ENCODE results near the gene IMPA2.
A peak's percentile ranks its signal among the peaks of the same experiment; 100 is the strongest.

IMPA2 gene

DNA sequence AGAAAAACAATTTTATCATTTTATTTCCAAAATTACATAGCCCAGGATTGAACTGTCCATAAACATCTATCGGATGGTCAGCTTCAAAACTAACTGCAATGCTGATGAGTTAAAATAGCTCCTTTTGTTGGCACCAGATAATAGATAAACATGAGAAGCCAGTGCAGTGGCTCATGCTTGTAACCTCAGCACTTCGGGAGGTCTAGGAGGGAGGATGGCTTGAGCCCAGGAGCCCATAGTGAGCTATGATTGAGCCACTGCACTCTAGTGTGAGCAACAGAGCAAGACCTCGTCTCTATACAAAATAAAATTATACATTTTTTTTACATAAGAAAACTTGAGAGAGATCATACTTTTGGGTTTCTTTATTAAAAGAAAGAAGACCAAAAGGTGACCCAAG lies 34.6 kb upstream of the IMPA2 start:
- H3K4me3 ChIP-seq (ENCODE audit: low read depth, low read length): no peak overlapping the region
- peak; percentile 79 for DNase-seq (ENCODE audit: low read depth)
- TF ChIP-seq, protein P1, sequence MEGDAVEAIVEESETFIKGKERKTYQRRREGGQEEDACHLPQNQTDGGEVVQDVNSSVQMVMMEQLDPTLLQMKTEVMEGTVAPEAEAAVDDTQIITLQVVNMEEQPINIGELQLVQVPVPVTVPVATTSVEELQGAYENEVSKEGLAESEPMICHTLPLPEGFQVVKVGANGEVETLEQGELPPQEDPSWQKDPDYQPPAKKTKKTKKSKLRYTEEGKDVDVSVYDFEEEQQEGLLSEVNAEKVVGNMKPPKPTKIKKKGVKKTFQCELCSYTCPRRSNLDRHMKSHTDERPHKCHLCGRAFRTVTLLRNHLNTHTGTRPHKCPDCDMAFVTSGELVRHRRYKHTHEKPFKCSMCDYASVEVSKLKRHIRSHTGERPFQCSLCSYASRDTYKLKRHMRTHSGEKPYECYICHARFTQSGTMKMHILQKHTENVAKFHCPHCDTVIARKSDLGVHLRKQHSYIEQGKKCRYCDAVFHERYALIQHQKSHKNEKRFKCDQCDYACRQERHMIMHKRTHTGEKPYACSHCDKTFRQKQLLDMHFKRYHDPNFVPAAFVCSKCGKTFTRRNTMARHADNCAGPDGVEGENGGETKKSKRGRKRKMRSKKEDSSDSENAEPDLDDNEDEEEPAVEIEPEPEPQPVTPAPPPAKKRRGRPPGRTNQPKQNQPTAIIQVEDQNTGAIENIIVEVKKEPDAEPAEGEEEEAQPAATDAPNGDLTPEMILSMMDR (conservative IDR thresholded peaks at IDR 0.05; ENCODE audit: low read depth, low read length): no peak

DNA sequence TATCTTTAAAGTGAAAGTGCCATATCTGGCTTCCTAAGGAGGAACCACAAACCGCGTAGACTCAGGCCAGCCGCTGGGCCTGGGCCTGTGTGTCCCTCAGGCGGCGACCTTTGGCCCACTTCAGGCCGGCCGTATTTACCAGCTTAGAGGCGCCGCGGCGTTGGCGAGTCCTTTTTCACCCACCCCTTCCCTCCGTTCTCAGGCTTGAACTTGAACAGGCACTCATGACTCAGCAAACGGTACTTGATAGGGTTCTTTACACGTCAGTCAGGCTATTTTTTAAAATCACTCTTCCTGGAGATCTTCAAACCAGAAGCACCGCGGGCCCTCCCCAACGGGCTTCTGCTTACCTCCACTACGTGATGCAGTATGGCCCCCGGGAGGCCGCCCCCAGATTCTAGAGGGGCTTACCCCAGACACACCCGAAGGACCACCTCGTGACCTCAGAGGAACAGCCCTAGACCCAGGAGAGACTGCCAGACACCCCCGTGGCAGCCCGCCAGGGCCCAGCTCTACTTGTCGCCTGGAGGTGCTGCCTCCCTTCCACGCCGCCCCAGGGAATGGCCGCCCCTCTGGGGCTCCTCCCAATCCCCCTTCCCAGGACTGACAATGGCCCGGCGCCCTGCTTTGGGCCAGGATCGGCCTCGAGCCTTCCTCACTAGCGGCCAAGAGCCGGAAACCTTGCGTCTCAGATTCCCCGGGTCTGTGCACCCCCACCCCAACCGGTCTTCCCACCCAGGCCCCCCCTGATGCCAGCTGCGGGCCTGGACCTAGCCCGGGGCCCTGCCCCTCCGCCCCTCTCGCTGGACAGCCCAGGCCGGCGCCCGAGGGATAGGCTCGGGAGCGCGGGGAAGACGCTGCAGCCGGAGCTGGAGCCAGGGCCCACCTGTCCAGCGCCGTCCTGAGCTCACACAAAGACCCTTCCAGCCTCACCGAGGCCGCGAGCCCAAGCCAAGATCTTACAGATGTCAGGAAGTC lies 33.8 kb upstream of the IMPA2 start:
- DNase-seq (ENCODE audit: low read depth): peak; percentile 98
- TF ChIP-seq, protein P1 (conservative IDR thresholded peaks at IDR 0.05; ENCODE audit: low read depth, low read length): no peak
- H3K4me3 ChIP-seq (ENCODE audit: low read depth, low read length): peak overlapping the region; percentile 41

DNA sequence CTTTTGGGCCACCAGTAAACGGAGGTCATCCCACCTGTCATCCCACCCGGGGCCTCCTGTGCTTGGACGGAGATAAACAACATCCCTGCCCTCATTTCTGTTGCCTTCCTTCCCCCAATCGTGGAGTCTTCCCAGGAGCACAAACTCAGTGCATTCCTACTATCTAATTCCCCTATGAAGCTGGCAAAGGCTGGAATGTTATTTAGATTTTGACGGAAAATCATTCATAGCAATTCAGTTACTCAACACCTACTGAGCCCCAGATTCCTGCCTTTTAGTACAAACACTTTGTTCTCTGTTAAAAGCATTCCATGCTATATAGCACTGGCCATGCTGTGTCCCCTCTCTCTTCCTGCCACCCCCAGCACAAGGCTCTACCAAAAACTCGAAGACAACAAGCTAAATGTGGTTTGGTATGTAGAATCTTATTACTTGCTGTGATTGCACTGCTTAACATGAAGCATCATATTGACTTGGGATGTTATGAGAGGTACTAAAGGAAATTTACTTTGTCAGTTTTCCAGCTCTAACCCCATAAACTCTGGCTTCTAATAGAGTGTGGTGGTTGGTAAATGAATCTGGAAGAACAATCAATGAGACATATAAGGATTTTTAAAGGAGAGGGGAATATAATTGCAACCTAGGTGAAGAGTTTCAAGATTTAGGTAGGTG lies 32.3 kb upstream of the IMPA2 start:
- TF ChIP-seq, protein P1 (conservative IDR thresholded peaks at IDR 0.05; ENCODE audit: low read depth, low read length): no peak
- no peak overlapping the region for H3K4me3 ChIP-seq (ENCODE audit: low read depth, low read length)
- DNase-seq (ENCODE audit: low read depth): peak; percentile 47

DNA sequence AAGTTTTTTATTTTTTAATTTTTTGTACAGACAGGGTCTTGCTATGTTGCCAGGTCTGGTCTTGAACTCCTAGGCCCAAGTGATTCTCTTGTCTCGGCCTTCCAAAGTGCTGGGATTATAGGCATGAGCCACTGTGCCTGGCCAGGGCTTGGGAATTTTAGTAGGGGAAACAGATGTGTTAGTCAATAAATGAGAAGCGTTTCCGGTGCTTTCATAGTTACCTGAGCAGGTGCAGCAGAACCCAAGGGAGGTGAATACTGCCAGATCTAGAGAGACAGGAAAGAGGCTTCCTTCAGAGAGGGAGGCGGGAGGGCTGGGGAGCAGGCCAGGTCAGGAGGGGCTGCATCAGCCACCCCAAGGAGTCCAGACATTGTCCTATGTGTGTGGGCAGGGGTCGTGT lies 30.5 kb upstream of the IMPA2 start:
- DNase-seq (ENCODE audit: low read depth): no peak
- TF ChIP-seq, protein P1 (conservative IDR thresholded peaks at IDR 0.05; ENCODE audit: low read depth, low read length): no peak
- no peak overlapping the region for H3K4me3 ChIP-seq (ENCODE audit: low read depth, low read length)

DNA sequence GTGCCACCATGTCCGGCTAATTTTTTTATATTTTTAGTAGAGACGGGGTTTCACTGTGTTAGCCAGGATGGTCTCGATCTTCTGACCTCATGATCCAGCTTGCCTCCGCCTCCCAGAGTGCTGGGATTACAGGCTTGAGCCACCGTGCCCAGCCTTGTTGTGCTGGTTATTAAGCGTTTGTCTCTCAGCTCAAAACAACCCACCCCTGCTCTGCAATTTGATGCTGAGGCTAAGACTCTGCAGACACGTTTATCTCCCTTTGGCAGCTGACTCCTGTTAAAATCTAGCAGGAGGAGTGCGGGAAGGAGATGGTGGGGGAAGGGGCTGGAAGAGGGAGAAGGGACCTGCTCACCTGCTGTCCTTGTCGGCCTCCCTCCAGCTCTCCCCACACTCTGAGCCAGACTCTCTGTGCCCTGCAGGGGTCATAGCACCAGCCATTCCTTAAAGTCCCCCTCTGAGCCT lies 29.9 kb upstream of the IMPA2 start:
- H3K4me3 ChIP-seq (ENCODE audit: low read depth, low read length): no peak overlapping the region
- TF ChIP-seq, protein P1 (conservative IDR thresholded peaks at IDR 0.05; ENCODE audit: low read depth, low read length): no peak
- peak; percentile 25 for DNase-seq (ENCODE audit: low read depth)

DNA sequence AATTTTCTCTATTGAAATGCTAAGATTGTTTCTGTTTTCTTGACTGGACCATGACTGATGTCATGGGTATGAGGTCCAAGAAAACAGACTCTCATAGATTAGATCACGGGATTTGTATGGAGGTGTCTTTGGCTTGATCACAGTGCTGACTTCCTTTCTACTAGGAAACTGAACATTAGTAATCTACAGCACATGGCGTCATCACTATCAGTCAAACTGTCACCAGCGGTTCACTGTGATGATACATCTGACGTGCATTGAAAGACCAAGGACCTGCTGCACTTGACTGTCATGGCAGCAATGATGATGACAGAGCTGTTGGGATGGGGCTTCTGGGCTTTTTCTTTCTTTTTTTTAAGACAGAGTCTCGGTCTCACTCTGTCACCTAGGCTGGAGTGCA lies 28.2 kb upstream of the IMPA2 start:
- no peak overlapping the region for H3K4me3 ChIP-seq (ENCODE audit: low read depth, low read length)
- DNase-seq (ENCODE audit: low read depth): no peak
- TF ChIP-seq, protein P1 (conservative IDR thresholded peaks at IDR 0.05; ENCODE audit: low read depth, low read length): no peak

All from choroid plexus epithelial cell (primary cell).